Esophagus squamous epithelium (tissue), 4 donors: ENCODE measurements around the gene SLC25A47.

Experiments
- CTCF ChIP-seq, 6 experiments: fragments of 450-650 bp in 4 of 6; fragments of 200-600 bp in 2 of 6; sonication (generic) in 2 of 6; IDR thresholded peaks; one replicate each; pipeline ENCODE4 v1.5.1; 2016 to 2019; ENCODE audit warnings: antibody characterized with exemption in 6 of 6, mild to moderate bottlenecking in 4 of 6, moderate library complexity in 4 of 6
- POLR2A ChIP-seq, 4 donors: fragments of 450-650 bp; IDR thresholded peaks; one replicate each; pipeline ENCODE4 v1.6.1; 2017; ENCODE audit warnings: antibody characterized with exemption in 4 of 4, mild to moderate bottlenecking in 4 of 4, moderate library complexity in 3 of 4

- TF ChIP-seq CTCF (IDR thresholded peaks at IDR 0.05) (no peak), POLR2A (IDR thresholded peaks at IDR 0.05) (no peak)
These were observed 48.9 kb upstream of the SLC25A47 start for GRCh38 chr14:100274250-100274649.
